GM12878 (cell line): ENCODE measurements around the gene CALML5. TPM values are rescaled to one million over a fixed set of nuclear protein-coding genes. Genes with fewer than 3 reads are reported as not detected.

Source experiments
- EZH2 ChIP-seq: IDR thresholded peaks from 2 replicates; pipeline ENCODE4 v1.6.1; 2012; ENCODE audit warnings: low read depth, mild to moderate bottlenecking, control low read depth, inconsistent platforms, low read length, borderline replicate concordance; ENCODE audit not compliant: control insufficient read depth
- HCFC1 ChIP-seq: fragments of 150-350 bp; IDR thresholded peaks from 2 replicates; pipeline ENCODE4 v1.6.1; 2014; ENCODE audit warnings: low read length
- HDAC2 ChIP-seq: fragments of 200-600 bp; sonication (generic); IDR thresholded peaks from 2 replicates; pipeline ENCODE4 v1.6.1; 2017
- NR2F1 ChIP-seq: fragments of 450-650 bp; conservative IDR thresholded peaks from 2 replicates; pipeline ENCODE4 v1.6.1; 2017; ENCODE audit warnings: mild to moderate bottlenecking
- ZNF24 ChIP-seq: fragments of 450-650 bp; IDR thresholded peaks from 2 replicates; pipeline ENCODE4 v1.6.1; 2017; ENCODE audit warnings: antibody characterized with exemption, mild to moderate bottlenecking
- ZNF384 ChIP-seq: IDR thresholded peaks from 2 replicates; pipeline ENCODE4 v1.6.1; 2012; ENCODE audit warnings: low read depth, mild to moderate bottlenecking, low read length, improper control_type of control experiment, borderline replicate concordance
- polyA plus RNA-seq, 11 experiments: library from polyadenylated mRNA; depleted of rRNA in 4 of 11; unstranded in 6 of 11; stranded (reverse) in 5 of 11; fragments of >200 nt; fragmentation: Nextera tagmentation in 4 of 11; fragmentation: Illumina TruSeq in 1 of 11; extraction: Ambion mirVana in 4 of 11; extraction: Trizol in 1 of 11; gene quantifications; 1 replicate in 1 of 11; 2 replicates in 10 of 11; pipeline versions ENCODE4 v1.2.1 to v1.2.3, GENCODE V29; 2011 to 2016; ENCODE audit warnings: inconsistent platforms in 2 of 11, missing spikeins in 2 of 11, low read depth in 1 of 11
- total RNA-seq, 4 experiments: library from RNA; depleted of rRNA in 3 of 4; stranded (reverse); fragments of >200 nt in 3 of 4; fragmentation: Illumina TruSeq in 1 of 4; extraction: Trizol in 1 of 4; gene quantifications; 2 replicates each; pipeline versions ENCODE4 v1.2.1 to v1.2.3, GENCODE V29; 2013 to 2021
- TF ChIP-seq, protein P1 (sequence below): fragments of 450-650 bp; IDR thresholded peaks from 2 replicates; pipeline ENCODE4 v1.6.1; 2016; ENCODE audit warnings: mild to moderate bottlenecking, moderate library complexity, borderline replicate concordance
- TF ChIP-seq, protein P2 (sequence below): fragments of 450-650 bp; conservative IDR thresholded peaks from 2 replicates; pipeline ENCODE4 v1.6.1; 2017; ENCODE audit warnings: mild to moderate bottlenecking, moderate library complexity

CALML5 gene
- total and polyA plus RNA-seq, 10 of the 15 experiments (the other 5 are each of a cell fraction or from before 2014, with no cell fraction given), result not detected

DNA sequence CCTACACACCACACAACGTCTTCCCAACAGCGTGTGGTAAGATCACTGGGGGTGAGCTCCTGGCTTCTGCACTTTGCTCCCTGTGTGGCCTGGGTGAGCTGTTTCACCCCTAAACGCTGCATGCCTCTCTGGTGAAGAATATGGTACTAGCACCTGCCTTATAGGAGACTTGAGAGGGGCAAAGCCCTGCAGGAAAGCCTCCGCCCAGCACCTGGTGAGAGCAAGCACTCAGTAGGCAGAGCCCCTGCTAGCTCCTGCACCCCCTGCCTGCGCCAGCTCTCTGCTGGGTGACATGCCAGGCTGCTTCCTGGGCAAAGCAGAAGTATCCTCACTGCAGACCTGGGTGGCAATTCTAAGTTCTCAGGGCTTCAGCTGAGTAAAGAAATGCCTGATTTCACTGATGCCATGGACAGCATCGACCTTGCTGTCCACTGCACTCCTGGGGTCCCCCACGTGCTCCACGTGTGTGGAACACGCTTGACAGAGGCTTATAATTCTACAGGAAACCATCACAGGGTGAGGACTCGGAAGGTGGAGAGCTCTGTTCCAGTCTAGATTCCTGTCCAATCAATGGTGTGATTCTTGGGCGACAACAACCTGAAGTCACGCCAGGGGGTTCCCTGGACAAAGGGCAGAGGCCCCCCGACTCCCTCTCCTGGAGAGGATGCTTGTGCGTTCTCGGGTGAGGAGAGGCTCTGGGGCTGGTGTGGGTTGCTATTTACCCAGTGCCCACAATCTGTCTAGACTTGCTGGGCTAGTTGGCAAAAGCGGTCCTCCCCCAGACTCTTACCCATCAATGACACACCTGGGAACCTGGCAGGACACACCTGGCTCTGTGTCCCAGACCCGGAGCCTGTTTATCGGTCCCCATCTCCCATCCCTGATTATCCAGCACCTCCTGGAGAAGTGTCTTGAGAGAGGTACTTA is 5.0 kb upstream of the CALML5 start (continued):
- TF ChIP-seq, protein P1, sequence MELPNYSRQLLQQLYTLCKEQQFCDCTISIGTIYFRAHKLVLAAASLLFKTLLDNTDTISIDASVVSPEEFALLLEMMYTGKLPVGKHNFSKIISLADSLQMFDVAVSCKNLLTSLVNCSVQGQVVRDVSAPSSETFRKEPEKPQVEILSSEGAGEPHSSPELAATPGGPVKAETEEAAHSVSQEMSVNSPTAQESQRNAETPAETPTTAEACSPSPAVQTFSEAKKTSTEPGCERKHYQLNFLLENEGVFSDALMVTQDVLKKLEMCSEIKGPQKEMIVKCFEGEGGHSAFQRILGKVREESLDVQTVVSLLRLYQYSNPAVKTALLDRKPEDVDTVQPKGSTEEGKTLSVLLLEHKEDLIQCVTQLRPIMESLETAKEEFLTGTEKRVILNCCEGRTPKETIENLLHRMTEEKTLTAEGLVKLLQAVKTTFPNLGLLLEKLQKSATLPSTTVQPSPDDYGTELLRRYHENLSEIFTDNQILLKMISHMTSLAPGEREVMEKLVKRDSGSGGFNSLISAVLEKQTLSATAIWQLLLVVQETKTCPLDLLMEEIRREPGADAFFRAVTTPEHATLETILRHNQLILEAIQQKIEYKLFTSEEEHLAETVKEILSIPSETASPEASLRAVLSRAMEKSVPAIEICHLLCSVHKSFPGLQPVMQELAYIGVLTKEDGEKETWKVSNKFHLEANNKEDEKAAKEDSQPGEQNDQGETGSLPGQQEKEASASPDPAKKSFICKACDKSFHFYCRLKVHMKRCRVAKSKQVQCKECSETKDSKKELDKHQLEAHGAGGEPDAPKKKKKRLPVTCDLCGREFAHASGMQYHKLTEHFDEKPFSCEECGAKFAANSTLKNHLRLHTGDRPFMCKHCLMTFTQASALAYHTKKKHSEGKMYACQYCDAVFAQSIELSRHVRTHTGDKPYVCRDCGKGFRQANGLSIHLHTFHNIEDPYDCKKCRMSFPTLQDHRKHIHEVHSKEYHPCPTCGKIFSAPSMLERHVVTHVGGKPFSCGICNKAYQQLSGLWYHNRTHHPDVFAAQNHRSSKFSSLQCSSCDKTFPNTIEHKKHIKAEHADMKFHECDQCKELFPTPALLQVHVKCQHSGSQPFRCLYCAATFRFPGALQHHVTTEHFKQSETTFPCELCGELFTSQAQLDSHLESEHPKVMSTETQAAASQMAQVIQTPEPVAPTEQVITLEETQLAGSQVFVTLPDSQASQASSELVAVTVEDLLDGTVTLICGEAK, result no peak
- TF ChIP-seq, protein P2, sequence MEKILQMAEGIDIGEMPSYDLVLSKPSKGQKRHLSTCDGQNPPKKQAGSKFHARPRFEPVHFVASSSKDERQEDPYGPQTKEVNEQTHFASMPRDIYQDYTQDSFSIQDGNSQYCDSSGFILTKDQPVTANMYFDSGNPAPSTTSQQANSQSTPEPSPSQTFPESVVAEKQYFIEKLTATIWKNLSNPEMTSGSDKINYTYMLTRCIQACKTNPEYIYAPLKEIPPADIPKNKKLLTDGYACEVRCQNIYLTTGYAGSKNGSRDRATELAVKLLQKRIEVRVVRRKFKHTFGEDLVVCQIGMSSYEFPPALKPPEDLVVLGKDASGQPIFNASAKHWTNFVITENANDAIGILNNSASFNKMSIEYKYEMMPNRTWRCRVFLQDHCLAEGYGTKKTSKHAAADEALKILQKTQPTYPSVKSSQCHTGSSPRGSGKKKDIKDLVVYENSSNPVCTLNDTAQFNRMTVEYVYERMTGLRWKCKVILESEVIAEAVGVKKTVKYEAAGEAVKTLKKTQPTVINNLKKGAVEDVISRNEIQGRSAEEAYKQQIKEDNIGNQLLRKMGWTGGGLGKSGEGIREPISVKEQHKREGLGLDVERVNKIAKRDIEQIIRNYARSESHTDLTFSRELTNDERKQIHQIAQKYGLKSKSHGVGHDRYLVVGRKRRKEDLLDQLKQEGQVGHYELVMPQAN, result no peak
- TF ChIP-seq HDAC2 (no peak), EZH2 (no peak), ZNF384 (no peak), NR2F1 (no peak), HCFC1 (no peak), ZNF24 (no peak)
